ENCODE data around the gene CLEC6A. TPM values are rescaled to one million over a fixed set of nuclear protein-coding genes. Genes with fewer than 3 reads are reported as not detected.

The CLEC6A gene
- total RNA-seq, 1 experiment from 2014 or later: 0.17 TPM

- Histone ChIP-seq H3K79me1 (ENCODE audit: insufficient read depth, low read depth, low read length, poor library complexity, severe bottlenecking) (no peaks in the 10 kb centered on the region), H3K23me2 (ENCODE audit: insufficient read length, low read depth, low read length, poor library complexity, severe bottlenecking) (no peaks in the 10 kb centered on the region), H3K4me1 (ENCODE audit: insufficient read depth, low read length) (no peaks in the 10 kb centered on the region), H3K18ac (ENCODE audit: insufficient read length, low read depth, low read length) (no peak overlapping the region), H3K23ac (ENCODE audit: insufficient read length, low read depth, low read length) (no peak overlapping the region), H3K14ac (ENCODE audit: insufficient read depth, low read length) (no peak overlapping the region), H3K9ac (ENCODE audit: extremely low read depth, insufficient read length, low read length) (no peak overlapping the region), H4K5ac (ENCODE audit: insufficient read length, low read depth, low read length) (no peak overlapping the region), H2BK20ac (ENCODE audit: low read depth, low read length, poor library complexity, severe bottlenecking) (no peak overlapping the region), H4K8ac (replicated peaks; ENCODE audit: insufficient read length, low read depth, low read length) (no peak overlapping the region), H2AFZ (ENCODE audit: low read length) (no peak overlapping the region), H2BK120ac (ENCODE audit: low read depth, low read length, poor library complexity, severe bottlenecking) (no peak overlapping the region), H2BK12ac (ENCODE audit: insufficient read length, low read depth, low read length) (no peak overlapping the region), H3K4me2 (ENCODE audit: insufficient read depth, insufficient read length, low read length) (no peak overlapping the region), H4K20me1 (ENCODE audit: control insufficient read depth, insufficient read depth, insufficient read length) (no peaks in the 10 kb centered on the region), H2BK15ac (ENCODE audit: low read depth, low read length) (no peak overlapping the region), H3K27me3 (ENCODE audit: insufficient read depth, low read length) (no peaks in the 10 kb centered on the region), H2AK5ac (ENCODE audit: insufficient read length, low read length) (no peak overlapping the region), H3K79me2 (ENCODE audit: insufficient read depth, low read length) (no peaks in the 10 kb centered on the region), H3K27ac (ENCODE audit: insufficient read length, low read depth, low read length) (no peak overlapping the region), H4K91ac (ENCODE audit: insufficient read length, low read depth, low read length) (no peak overlapping the region), H3K4ac (ENCODE audit: low read depth, low read length) (no peak overlapping the region), H3K9me3 (ENCODE audit: control insufficient read depth, low read depth, low read length) (no peaks in the 10 kb centered on the region), H2BK5ac (ENCODE audit: insufficient read length, low read length) (no peak overlapping the region), H3K56ac (ENCODE audit: insufficient read length, low read depth, low read length) (no peak overlapping the region), H3T11ph (ENCODE audit: low read length) (no peak overlapping the region)
- no peaks in the 10 kb centered on the region for H3K4me1 Mint-ChIP-seq
- no peak for TF ChIP-seq CTCF (conservative IDR thresholded peaks at IDR 0.05)
- no peak overlapping the region for H3K4me3 Mint-ChIP-seq
- no peaks in the 10 kb centered on the region for H3K36me3 Mint-ChIP-seq (ENCODE audit: insufficient read depth in 1 of 3, low read depth in 3 of 3)
- H3K27me3 Mint-ChIP-seq (ENCODE audit: low read depth): no peaks in the 10 kb centered on the region
- H3K27ac Mint-ChIP-seq: no peak overlapping the region
- no peak for DNase-seq
- WGBS (ENCODE audit: extremely low coverage, insufficient read length, low lambda C conversion rate): no CpG with 5 or more reads among the region's 2 CpGs
- H3K9me3 Mint-ChIP-seq: peaks cover 3% of the 10 kb centered on the region in 2 experiments; a peak in 3 of 5 replicates
Measured at GRCh38 chr12:8517971-8518370, 62.2 kb downstream of the CLEC6A start.

Measured in H9 (cell line).